Neural progenitor cell (in vitro differentiated cells): Measurements from ENCODE around the gene GPRC5A. TPM values are rescaled to one million over a fixed set of nuclear protein-coding genes. Genes with fewer than 3 reads are reported as not detected.
"Not testable (repeated sequence)": the region's sequence is repeated elsewhere in the genome, so short reads cannot be mapped to it uniquely, and the experiment has no call there.

Source experiments
- DNase-seq: peaks from one replicate; pipeline ENCODE4 v3.0.0-alpha.2; 2016; ENCODE audit warnings: low spot score
- H2AFZ ChIP-seq: fragments of 200-600 bp; sonication (generic); replicated peaks from 2 replicates; pipeline ENCODE4 v1.6.1; 2016; ENCODE audit warnings: antibody characterized with exemption
- H3F3A ChIP-seq: fragments of 200-600 bp; sonication (generic); 2 replicates; pipeline ENCODE4 v1.6.1; 2016; ENCODE audit warnings: antibody characterized with exemption, low read depth
- H3K27ac ChIP-seq: fragments of 200-600 bp; sonication (generic); 2 replicates; pipeline ENCODE4 v1.5.1; 2016; ENCODE audit warnings: mild to moderate bottlenecking
- H3K27me3 ChIP-seq: fragments of 200-600 bp; sonication (generic); 2 replicates; pipeline ENCODE4 v1.6.1; 2016; ENCODE audit warnings: mild to moderate bottlenecking, moderate library complexity
- H3K36me3 ChIP-seq: fragments of 200-600 bp; sonication (generic); 2 replicates; pipeline ENCODE4 v1.5.1; 2016
- H3K4me1 ChIP-seq: fragments of 200-600 bp; sonication (generic); 2 replicates; pipeline ENCODE4 v1.6.1; 2016; ENCODE audit warnings: mixed run types
- H3K4me2 ChIP-seq: fragments of 200-600 bp; sonication (generic); 2 replicates; pipeline ENCODE4 v1.6.1; 2016
- H3K4me3 ChIP-seq: fragments of 200-600 bp; sonication (generic); 2 replicates; pipeline ENCODE4 v1.5.1; 2016
- H3K79me2 ChIP-seq: fragments of 200-600 bp; sonication (generic); 2 replicates; pipeline ENCODE4 v1.6.1; 2016; ENCODE audit warnings: low read depth
- H3K9ac ChIP-seq: fragments of 200-600 bp; sonication (generic); 2 replicates; pipeline ENCODE4 v1.6.1; 2016
- H3K9me3 ChIP-seq: fragments of 200-600 bp; sonication (generic); 2 replicates; pipeline ENCODE4 v1.5.1; 2016; ENCODE audit warnings: low read depth
- H4K20me1 ChIP-seq: fragments of 200-600 bp; sonication (generic); 2 replicates; pipeline ENCODE4 v1.6.1; 2016; ENCODE audit warnings: low read depth
- H3K27ac Mint-ChIP-seq: 3 replicates; pipeline ENCODE4 v1.8.0; 2021; ENCODE audit warnings: mixed read lengths
- H3K27me3 Mint-ChIP-seq: 2 replicates; pipeline ENCODE4 v1.8.0; 2022; ENCODE audit warnings: low read depth, mild to moderate bottlenecking, inconsistent platforms, moderate library complexity, mixed read lengths; ENCODE audit not compliant: insufficient read depth
- H3K36me3 Mint-ChIP-seq: 3 replicates; pipeline ENCODE4 v1.8.0; 2021; ENCODE audit warnings: mixed read lengths
- H3K4me1 Mint-ChIP-seq: 3 replicates; pipeline ENCODE4 v1.8.0; 2021; ENCODE audit warnings: mixed read lengths
- H3K4me3 Mint-ChIP-seq: 3 replicates; pipeline ENCODE4 v1.8.0; 2021; ENCODE audit warnings: mild to moderate bottlenecking, moderate library complexity, mixed read lengths
- H3K9me3 Mint-ChIP-seq: 3 replicates; pipeline ENCODE4 v1.8.0; 2020; ENCODE audit warnings: mixed read lengths
- CTCF ChIP-seq: fragments of 200-600 bp; sonication (generic); IDR thresholded peaks from 2 replicates; pipeline ENCODE4 v1.5.1; 2017; ENCODE audit warnings: antibody characterized with exemption, mild to moderate bottlenecking
- EZH2 ChIP-seq: fragments of 200-600 bp; sonication (generic); IDR thresholded peaks from 2 replicates; pipeline ENCODE4 v1.6.1; 2017; ENCODE audit warnings: antibody characterized with exemption, mild to moderate bottlenecking, moderate library complexity
- EZH2phosphoT487 ChIP-seq: fragments of 200-600 bp; sonication (generic); IDR thresholded peaks from 2 replicates; pipeline ENCODE4 v1.6.1; 2017; ENCODE audit warnings: antibody characterized with exemption
- total RNA-seq: library from RNA; depleted of rRNA; stranded (reverse); fragments of >200 nt; gene quantifications from 2 replicates; pipeline ENCODE4 v1.2.3, GENCODE V29; 2015; ENCODE audit warnings: low replicate concordance

GPRC5A gene
- total RNA-seq, 1 donor from 2014 or later: not detected

- Mint-ChIP-seq H3K4me3 (no peak overlapping the region), H3K27me3 (peaks cover under 1% of the 10 kb centered on the region)
- no peak for DNase-seq
These were observed 19.0 kb upstream of the GPRC5A start for GRCh38 chr12:12872139-12872933.

DNA sequence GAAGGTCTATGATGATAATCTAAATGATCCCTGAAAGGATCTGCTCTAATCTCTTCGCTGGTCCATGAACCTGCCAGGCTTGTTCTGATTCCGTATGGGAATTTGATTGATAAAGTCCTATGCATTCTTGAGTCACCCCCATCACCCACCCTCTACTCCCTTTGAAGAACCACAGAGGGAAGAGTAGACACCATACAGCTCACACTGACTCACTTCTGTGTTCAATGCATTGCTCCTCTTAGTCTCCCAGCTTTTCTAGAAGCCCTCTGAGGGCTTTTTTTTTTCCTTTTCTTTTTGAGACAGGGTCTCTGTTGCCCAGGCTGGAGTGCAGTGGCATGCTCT, 18.5 kb upstream of the GPRC5A start:
- H4K20me1 ChIP-seq: no peaks in the 10 kb centered on the region
- no peak overlapping the region for H3K9ac ChIP-seq
- no peaks in the 10 kb centered on the region for H3K36me3 ChIP-seq
- H3K36me3 Mint-ChIP-seq: peaks cover 3% of the 10 kb centered on the region
- no peak overlapping the region for H3K27ac Mint-ChIP-seq
- H3K4me1 ChIP-seq: no peaks in the 10 kb centered on the region
- no peaks in the 10 kb centered on the region for H3K9me3 Mint-ChIP-seq
- H3K4me1 Mint-ChIP-seq: peaks cover 24% of the 10 kb centered on the region
- no peaks in the 10 kb centered on the region for H3F3A ChIP-seq
- no peak overlapping the region for H3K27ac ChIP-seq
- H3K9me3 ChIP-seq: no peaks in the 10 kb centered on the region
- H3K79me2 ChIP-seq: no peaks in the 10 kb centered on the region
- H3K4me3 ChIP-seq: no peak overlapping the region
- no peaks in the 10 kb centered on the region for H3K27me3 ChIP-seq
- peaks cover 2% of the 10 kb centered on the region for H3K27me3 Mint-ChIP-seq
- no peak overlapping the region for H3K4me3 Mint-ChIP-seq
- no peak for DNase-seq
- no peak overlapping the region for H2AFZ ChIP-seq
- TF ChIP-seq EZH2phosphoT487 (no peak), EZH2 (no peak), CTCF (no peak)
- H3K4me2 ChIP-seq: no peak overlapping the region

More at GRCh38 chr12:12872139-12872933, 19.0 kb upstream of the GPRC5A start:
- Histone ChIP-seq H3K4me3 (no peak overlapping the region), H4K20me1 (no peaks in the 10 kb centered on the region), H3K36me3 (no peaks in the 10 kb centered on the region), H3K27ac (no peak overlapping the region), H2AFZ (no peak overlapping the region), H3K4me1 (no peaks in the 10 kb centered on the region), H3K27me3 (no peaks in the 10 kb centered on the region), H3K79me2 (no peaks in the 10 kb centered on the region), H3K9ac (no peak overlapping the region), H3K4me2 (no peak overlapping the region), H3K9me3 (no peaks in the 10 kb centered on the region), H3F3A (no peaks in the 10 kb centered on the region)
- peaks cover 3% of the 10 kb centered on the region for H3K36me3 Mint-ChIP-seq
- H3K9me3 Mint-ChIP-seq: no peaks in the 10 kb centered on the region
- no peak for TF ChIP-seq CTCF
- TF ChIP-seq EZH2: no peak
- TF ChIP-seq EZH2phosphoT487: no peak
- peaks cover 21% of the 10 kb centered on the region for H3K4me1 Mint-ChIP-seq
- H3K27ac Mint-ChIP-seq: no peak overlapping the region

- Histone ChIP-seq H3K4me2 (no peak overlapping the region), H3K27ac (no peak overlapping the region), H3K4me1 (no peaks in the 10 kb centered on the region), H3F3A (no peaks in the 10 kb centered on the region), H3K27me3 (no peaks in the 10 kb centered on the region), H3K4me3 (no peak overlapping the region), H4K20me1 (no peaks in the 10 kb centered on the region), H3K9ac (no peak overlapping the region), H3K79me2 (no peaks in the 10 kb centered on the region), H3K9me3 (no peaks in the 10 kb centered on the region), H3K36me3 (no peaks in the 10 kb centered on the region), H2AFZ (no peak overlapping the region)
- TF ChIP-seq EZH2phosphoT487 (no peak), EZH2 (no peak), CTCF (no peak)
- Mint-ChIP-seq H3K36me3 (peaks cover 3% of the 10 kb centered on the region), H3K4me3 (no peak overlapping the region), H3K4me1 (peaks cover 24% of the 10 kb centered on the region), H3K27ac (no peak overlapping the region), H3K9me3 (no peaks in the 10 kb centered on the region), H3K27me3 (peaks cover 2% of the 10 kb centered on the region)
- no peak for DNase-seq
These were observed 17.3 kb upstream of the GPRC5A start for GRCh38 chr12:12874029-12874428.

GRCh38 chr12:12875301-12875700, 16.1 kb upstream of the GPRC5A start:
- H2AFZ ChIP-seq, H3K4me1 ChIP-seq, DNase-seq, H3K9ac ChIP-seq, H3K9me3 ChIP-seq, H3K36me3 Mint-ChIP-seq, H3K9me3 Mint-ChIP-seq, H3K27me3 Mint-ChIP-seq, H3K4me3 Mint-ChIP-seq, H3K4me3 ChIP-seq, H3K79me2 ChIP-seq, H3K36me3 ChIP-seq, H3K27ac Mint-ChIP-seq, H3K4me2 ChIP-seq, H3K27ac ChIP-seq, H3K27me3 ChIP-seq, H4K20me1 ChIP-seq, H3F3A ChIP-seq: not testable (repeated sequence)
- peaks cover 24% of the 10 kb centered on the region for H3K4me1 Mint-ChIP-seq
